Bronchial epithelial cell (primary cell): ENCODE results near the gene PDP2. TPM values are rescaled to one million over a fixed set of nuclear protein-coding genes. Genes with fewer than 3 reads are reported as not detected.

ENCODE experiments used
- DNase-seq: peaks from one replicate; pipeline ENCODE4 v3.0.0-alpha.2; 2010; ENCODE audit warnings: low read depth
- FAIRE-seq: peaks from 2 replicates; lab custom pipeline; 2011; peaks lifted over from hg19 to GRCh38; lab: Jason Lieb, UNC
- H3K27me3 ChIP-seq: 2 replicates; pipeline ENCODE4 v1.5.1; 2011; ENCODE audit warnings: low read length; ENCODE audit not compliant: control insufficient read depth, insufficient read depth
- H3K36me3 ChIP-seq: 2 replicates; pipeline ENCODE4 v1.5.1; 2011; ENCODE audit warnings: low read length; ENCODE audit not compliant: control insufficient read depth, insufficient read depth
- H3K4me3 ChIP-seq: 2 replicates; pipeline ENCODE4 v1.5.1; 2011; ENCODE audit warnings: mild to moderate bottlenecking, low read depth, low read length, control low read depth
- CTCF ChIP-seq: IDR thresholded peaks from 2 replicates; pipeline ENCODE4 v1.5.1; 2011; ENCODE audit warnings: mild to moderate bottlenecking, moderate library complexity, low read length, control low read depth, inconsistent platforms; ENCODE audit not compliant: insufficient read depth, severe bottlenecking
- total RNA-seq: library from RNA; depleted of rRNA; stranded (reverse); fragments of >200 nt; gene quantifications from 2 replicates; pipeline ENCODE4 v1.2.1, GENCODE V29; 2014

The PDP2 gene
- total RNA-seq, 1 donor from 2014 or later, result 9.0 TPM

DNA sequence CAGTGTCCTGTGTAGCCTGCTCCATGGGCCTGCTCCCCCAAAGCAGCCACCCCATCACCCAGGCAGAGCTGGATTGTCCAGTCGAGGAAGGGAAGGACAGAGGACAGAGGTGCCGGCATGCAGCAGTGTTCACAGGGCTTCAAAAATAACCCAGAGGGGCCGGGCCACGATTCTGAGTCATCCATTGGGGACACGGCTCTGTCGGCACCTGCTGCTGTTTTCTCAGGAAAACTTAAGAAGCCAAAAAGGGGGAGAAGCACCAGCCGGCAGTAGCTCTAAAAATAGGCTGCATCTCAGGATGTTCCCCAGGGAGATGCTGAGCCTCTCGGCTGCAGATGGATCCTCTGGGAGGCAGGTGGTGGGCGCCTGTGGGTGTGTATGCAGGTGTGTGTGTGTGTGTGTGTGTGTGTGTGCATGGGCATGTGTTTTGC is 34.5 kb upstream of the PDP2 start:
- FAIRE-seq, result no peak
- Histone ChIP-seq H3K4me3 (no peak overlapping the region), H3K27me3 (peaks cover 26% of the 10 kb centered on the region), H3K36me3 (no peaks in the 10 kb centered on the region)
- TF ChIP-seq CTCF, result no peak
- no peak for DNase-seq

- peaks cover 26% of the 10 kb centered on the region for H3K27me3 ChIP-seq
- no peak for DNase-seq
- no peak for TF ChIP-seq CTCF
- FAIRE-seq, result no peak
- no peaks in the 10 kb centered on the region for H3K36me3 ChIP-seq
- H3K4me3 ChIP-seq, result no peak overlapping the region
Observed at GRCh38 chr16:66846266-66846665, 34.0 kb upstream of the PDP2 start.

DNA sequence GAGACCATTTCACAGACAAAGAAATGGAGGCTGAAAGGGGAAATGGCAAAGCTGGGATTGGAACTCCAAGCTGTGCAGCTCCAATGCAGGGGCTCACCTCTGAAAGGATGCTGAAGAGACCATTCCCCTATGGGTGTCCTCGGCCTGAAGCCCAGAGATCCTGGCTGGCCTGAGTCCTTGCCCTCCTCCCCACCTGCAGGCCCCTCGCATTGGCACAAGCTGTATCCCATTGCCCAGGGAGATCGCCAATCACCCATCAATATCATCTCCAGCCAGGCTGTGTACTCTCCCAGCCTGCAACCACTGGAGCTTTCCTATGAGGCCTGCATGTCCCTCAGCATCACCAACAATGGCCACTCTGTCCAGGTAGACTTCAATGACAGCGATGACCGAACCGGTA is 33.5 kb upstream of the PDP2 start:
- peaks cover 26% of the 10 kb centered on the region for H3K27me3 ChIP-seq
- no peak for DNase-seq
- H3K36me3 ChIP-seq, result no peaks in the 10 kb centered on the region
- no peak for TF ChIP-seq CTCF
- H3K4me3 ChIP-seq, result no peak overlapping the region
- no peak for FAIRE-seq

- no peak for TF ChIP-seq CTCF
- Histone ChIP-seq H3K36me3 (no peaks in the 10 kb centered on the region), H3K4me3 (no peak overlapping the region), H3K27me3 (peaks cover 26% of the 10 kb centered on the region)
- DNase-seq (no peak), FAIRE-seq (no peak)
Observed at GRCh38 chr16:66847533-66848067, 32.7 kb upstream of the PDP2 start.

DNA sequence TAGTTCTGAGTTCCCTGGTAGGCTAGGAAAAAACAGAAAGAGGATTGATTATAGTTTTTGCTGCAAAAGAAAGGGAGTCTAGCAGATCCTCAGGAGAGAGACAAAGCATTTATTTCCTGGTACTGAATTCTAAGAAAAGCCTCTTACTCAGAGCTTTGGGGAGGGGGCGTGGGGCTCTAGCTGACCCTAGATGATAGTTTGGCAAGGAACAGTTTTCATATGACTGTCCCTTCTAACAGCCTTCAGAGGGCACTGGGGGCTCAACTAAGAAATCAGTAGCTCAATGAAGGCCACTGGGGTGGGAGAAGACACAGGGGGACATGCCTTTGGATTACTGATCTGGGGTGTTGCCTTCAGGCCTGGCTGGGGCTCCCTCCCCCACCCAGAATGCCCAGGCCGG is 32.1 kb upstream of the PDP2 start:
- no peaks in the 10 kb centered on the region for H3K36me3 ChIP-seq
- no peak overlapping the region for H3K4me3 ChIP-seq
- H3K27me3 ChIP-seq, result peaks cover 26% of the 10 kb centered on the region
- TF ChIP-seq CTCF, result no peak
- FAIRE-seq (no peak), DNase-seq (no peak)

GRCh38 chr16:66849021-66849420 is 31.3 kb upstream of the PDP2 start:
- TF ChIP-seq CTCF, result no peak
- H3K36me3 ChIP-seq, result no peaks in the 10 kb centered on the region
- peaks cover 24% of the 10 kb centered on the region for H3K27me3 ChIP-seq
- H3K4me3 ChIP-seq, result no peak overlapping the region
- FAIRE-seq (no peak), DNase-seq (no peak)
